Measurements from ENCODE around the gene GLMP.

DNA sequence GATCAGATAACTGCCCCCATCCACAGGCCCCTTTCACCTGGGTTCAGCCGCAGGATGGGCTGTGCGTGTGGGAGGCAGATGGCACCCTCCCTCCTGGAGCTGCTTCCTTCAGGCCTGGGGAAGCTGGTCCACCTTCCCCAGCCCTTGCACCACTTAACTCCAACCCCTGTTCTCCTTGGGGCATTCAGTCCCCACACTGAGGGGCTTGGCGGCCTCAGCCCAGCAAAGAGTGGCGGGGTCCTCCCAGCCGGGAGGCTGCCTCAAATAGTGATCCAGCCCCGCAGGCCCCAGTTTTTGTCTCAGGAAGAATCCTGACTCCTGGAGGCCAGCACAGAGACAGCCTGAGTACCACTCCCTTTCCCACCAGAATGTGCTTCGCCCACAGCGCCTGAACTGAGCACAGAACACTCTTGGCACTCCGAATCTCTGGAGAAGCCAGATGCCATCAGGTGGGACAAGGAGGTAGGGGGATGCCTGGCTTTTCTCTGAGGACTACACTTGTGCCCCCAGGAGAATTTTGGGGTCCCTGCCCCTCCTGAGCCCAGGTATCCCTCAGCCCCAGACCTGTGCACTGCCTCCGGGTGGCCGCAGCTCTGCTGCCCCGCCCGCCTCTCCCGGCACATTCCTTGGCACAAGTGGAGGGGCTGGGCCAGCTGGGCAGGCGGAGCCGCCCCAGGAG, 48.6 kb downstream of the GLMP start:
- no peak for TF ChIP-seq CTCF (IDR thresholded peaks at IDR 0.05; ENCODE audit: low read depth, low read length)
- no peak for TF ChIP-seq EZH2phosphoT487 (IDR thresholded peaks at IDR 0.05; ENCODE audit: low read depth)

Data from OCI-LY3 (cell line).